Measurements from ENCODE around the gene CACNA1D. TPM values are rescaled to one million over a fixed set of nuclear protein-coding genes. Genes with fewer than 3 reads are reported as not detected.

Gene CACNA1D
- total and polyA plus RNA-seq, 5 donors from 2014 or later = 0.03 to 0.44 TPM; not detected in 3

GRCh38 chr3:53768478-53769459, 274.4 kb downstream of the CACNA1D start:
- Mint-ChIP-seq H3K27me3 (peaks cover 18% of the 10 kb centered on the region), H3K27ac (no peak overlapping the region), H3K4me1 (peaks cover 0 to 2% (median 0%) of the 10 kb centered on the region in 4 donors), H3K36me3 (no peaks in the 10 kb centered on the region), H3K4me3 (no peak overlapping the region), H3K9me3 (no peaks in the 10 kb centered on the region)
- Histone ChIP-seq H3K4me1 (ENCODE audit: control insufficient read depth, insufficient read depth, low read length, poor library complexity, severe bottlenecking) (no peaks in the 10 kb centered on the region), H3K9me3 (ENCODE audit: control insufficient read depth in 2 of 2, low read length in 2 of 2) (no peaks in the 10 kb centered on the region), H3K4me3 (ENCODE audit: low read depth, low read length) (no peak overlapping the region), H3K36me3 (ENCODE audit: control insufficient read depth, insufficient read depth, low read length) (no peaks in the 10 kb centered on the region), H3K27ac (ENCODE audit: insufficient read depth, low read length, poor library complexity, severe bottlenecking) (no peak overlapping the region), H3K27me3 (ENCODE audit: control insufficient read depth, insufficient read depth, low read length) (peaks cover 3% of the 10 kb centered on the region)
- DNase-seq (no peak), ATAC-seq (ENCODE audit: low read depth in 2 of 2) (no peak)

- Mint-ChIP-seq H3K4me3 (no peak overlapping the region), H3K27me3 (peaks cover 30% of the 10 kb centered on the region), H3K36me3 (no peaks in the 10 kb centered on the region), H3K9me3 (peaks cover 0 to 5% (median 0%) of the 10 kb centered on the region in 7 donors), H3K27ac (no peak overlapping the region), H3K4me1 (peaks cover 0 to 4% (median 1%) of the 10 kb centered on the region in 4 donors)
- peaks cover 3% of the 10 kb centered on the region for H3K27me3 ChIP-seq (ENCODE audit: control insufficient read depth, insufficient read depth, low read length)
- H3K27ac ChIP-seq (ENCODE audit: insufficient read depth, low read length, poor library complexity, severe bottlenecking) = no peak overlapping the region
- H3K36me3 ChIP-seq (ENCODE audit: control insufficient read depth, insufficient read depth, low read length) = no peaks in the 10 kb centered on the region
- no peak overlapping the region for H3K4me3 ChIP-seq (ENCODE audit: low read depth, low read length)
- H3K4me1 ChIP-seq (ENCODE audit: control insufficient read depth, insufficient read depth, low read length, poor library complexity, severe bottlenecking) = no peaks in the 10 kb centered on the region
- ATAC-seq (ENCODE audit: low read depth in 2 of 2) (no peak), DNase-seq (no peak)
- H3K9me3 ChIP-seq (ENCODE audit: control insufficient read depth in 2 of 2, low read length in 2 of 2) = no peaks in the 10 kb centered on the region
Measured at GRCh38 chr3:53772562-53772961, 278.2 kb downstream of the CACNA1D start.

DNA sequence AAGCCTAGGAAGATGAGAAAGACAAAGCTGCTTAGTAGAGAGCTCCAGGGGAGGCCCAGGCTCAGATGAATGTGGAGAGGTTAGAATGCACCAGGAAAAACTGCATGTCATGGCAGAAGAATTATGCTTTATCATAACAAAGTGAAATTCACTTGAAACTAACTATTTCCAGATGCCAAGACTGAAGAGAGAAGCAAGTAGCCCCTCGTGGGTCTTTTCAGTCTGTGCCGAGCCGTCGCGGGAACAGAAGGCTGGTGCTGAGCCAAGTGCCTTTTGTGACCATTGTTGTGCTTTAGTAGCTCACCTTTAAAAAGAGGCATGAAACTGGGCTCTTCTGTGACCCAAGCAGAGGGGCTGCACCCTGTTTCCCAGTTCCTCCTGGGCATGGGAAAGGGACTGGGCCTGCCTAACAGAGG, 278.6 kb downstream of the CACNA1D start:
- Histone ChIP-seq H3K4me3 (ENCODE audit: low read depth, low read length) (no peak overlapping the region), H3K9me3 (ENCODE audit: control insufficient read depth in 2 of 2, low read length in 2 of 2) (no peaks in the 10 kb centered on the region), H3K27ac (ENCODE audit: insufficient read depth, low read length, poor library complexity, severe bottlenecking) (no peak overlapping the region), H3K27me3 (ENCODE audit: control insufficient read depth, insufficient read depth, low read length) (peaks cover 3% of the 10 kb centered on the region), H3K36me3 (ENCODE audit: control insufficient read depth, insufficient read depth, low read length) (no peaks in the 10 kb centered on the region), H3K4me1 (ENCODE audit: control insufficient read depth, insufficient read depth, low read length, poor library complexity, severe bottlenecking) (no peaks in the 10 kb centered on the region)
- H3K27me3 Mint-ChIP-seq = peaks cover 26% of the 10 kb centered on the region
- H3K27ac Mint-ChIP-seq = no peak overlapping the region
- no peaks in the 10 kb centered on the region for H3K36me3 Mint-ChIP-seq
- DNase-seq (no peak), ATAC-seq (ENCODE audit: low read depth in 2 of 2) (no peak)
- peaks cover 0 to 4% (median 1%) of the 10 kb centered on the region in 4 donors for H3K4me1 Mint-ChIP-seq
- peaks cover 0 to 5% (median 0%) of the 10 kb centered on the region in 7 donors for H3K9me3 Mint-ChIP-seq
- no peak overlapping the region for H3K4me3 Mint-ChIP-seq

GRCh38 chr3:53773611-53774368, 279.4 kb downstream of the CACNA1D start:
- Histone ChIP-seq H3K9me3 (ENCODE audit: control insufficient read depth in 2 of 2, low read length in 2 of 2) (no peaks in the 10 kb centered on the region), H3K27me3 (ENCODE audit: control insufficient read depth, insufficient read depth, low read length) (peaks cover 3% of the 10 kb centered on the region), H3K27ac (ENCODE audit: insufficient read depth, low read length, poor library complexity, severe bottlenecking) (no peak overlapping the region), H3K4me3 (ENCODE audit: low read depth, low read length) (no peak overlapping the region), H3K4me1 (ENCODE audit: control insufficient read depth, insufficient read depth, low read length, poor library complexity, severe bottlenecking) (no peaks in the 10 kb centered on the region), H3K36me3 (ENCODE audit: control insufficient read depth, insufficient read depth, low read length) (no peaks in the 10 kb centered on the region)
- DNase-seq (no peak), ATAC-seq (ENCODE audit: low read depth in 2 of 2) (no peak)
- Mint-ChIP-seq H3K4me3 (no peak overlapping the region), H3K9me3 (peaks cover 0 to 5% (median 0%) of the 10 kb centered on the region in 7 donors), H3K4me1 (peaks cover 0 to 4% (median 1%) of the 10 kb centered on the region in 4 donors), H3K27ac (peak overlapping the region in 1 of 3 donors; percentile 75), H3K36me3 (no peaks in the 10 kb centered on the region), H3K27me3 (peaks cover 23% of the 10 kb centered on the region)

DNA sequence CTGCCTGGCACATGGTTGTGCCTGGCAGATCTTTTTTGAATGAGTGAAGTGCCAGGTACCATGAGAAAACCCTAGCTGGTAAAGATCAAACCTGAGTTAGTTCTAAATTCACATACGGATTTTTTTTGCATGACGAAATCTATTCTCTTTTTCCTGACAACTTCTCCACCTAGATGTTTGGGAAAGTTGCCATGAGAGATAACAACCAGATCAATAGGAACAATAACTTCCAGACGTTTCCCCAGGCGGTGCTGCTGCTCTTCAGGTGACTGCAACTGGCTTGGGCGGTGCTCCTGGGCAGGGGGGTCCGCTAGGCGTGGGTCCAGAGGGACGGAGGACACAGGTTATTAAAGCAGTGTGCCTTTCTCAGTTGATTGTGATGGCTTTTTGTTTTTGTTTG, 280.0 kb downstream of the CACNA1D start:
- Mint-ChIP-seq H3K9me3 (peaks cover 0 to 5% (median 0%) of the 10 kb centered on the region in 7 donors), H3K4me1 (peaks cover 0 to 4% (median 1%) of the 10 kb centered on the region in 4 donors), H3K4me3 (no peak overlapping the region), H3K27me3 (peaks cover 23% of the 10 kb centered on the region), H3K36me3 (no peaks in the 10 kb centered on the region), H3K27ac (no peak overlapping the region)
- Histone ChIP-seq H3K4me1 (ENCODE audit: control insufficient read depth, insufficient read depth, low read length, poor library complexity, severe bottlenecking) (no peaks in the 10 kb centered on the region), H3K27ac (ENCODE audit: insufficient read depth, low read length, poor library complexity, severe bottlenecking) (no peak overlapping the region), H3K9me3 (ENCODE audit: control insufficient read depth in 2 of 2, low read length in 2 of 2) (no peaks in the 10 kb centered on the region), H3K36me3 (ENCODE audit: control insufficient read depth, insufficient read depth, low read length) (no peaks in the 10 kb centered on the region), H3K4me3 (ENCODE audit: low read depth, low read length) (no peak overlapping the region), H3K27me3 (ENCODE audit: control insufficient read depth, insufficient read depth, low read length) (peaks cover 3% of the 10 kb centered on the region)
- DNase-seq (no peak), ATAC-seq (ENCODE audit: low read depth in 2 of 2) (no peak)

- Histone ChIP-seq H3K4me3 (ENCODE audit: low read depth, low read length) (no peak overlapping the region), H3K27me3 (ENCODE audit: control insufficient read depth, insufficient read depth, low read length) (peaks cover 3% of the 10 kb centered on the region), H3K36me3 (ENCODE audit: control insufficient read depth, insufficient read depth, low read length) (no peaks in the 10 kb centered on the region), H3K9me3 (ENCODE audit: control insufficient read depth in 2 of 2, low read length in 2 of 2) (no peaks in the 10 kb centered on the region), H3K27ac (ENCODE audit: insufficient read depth, low read length, poor library complexity, severe bottlenecking) (no peak overlapping the region), H3K4me1 (ENCODE audit: control insufficient read depth, insufficient read depth, low read length, poor library complexity, severe bottlenecking) (no peaks in the 10 kb centered on the region)
- ATAC-seq (ENCODE audit: low read depth in 2 of 2) (no peak), DNase-seq (no peak)
- H3K4me3 Mint-ChIP-seq = no peak overlapping the region
- peaks cover 23% of the 10 kb centered on the region for H3K27me3 Mint-ChIP-seq
- no peak overlapping the region for H3K27ac Mint-ChIP-seq
- no peaks in the 10 kb centered on the region for H3K36me3 Mint-ChIP-seq
- H3K9me3 Mint-ChIP-seq = peaks cover 0 to 5% (median 0%) of the 10 kb centered on the region in 7 donors
- peaks cover 0 to 4% (median 1%) of the 10 kb centered on the region in 4 donors for H3K4me1 Mint-ChIP-seq
Measured at GRCh38 chr3:53775018-53775417, 280.6 kb downstream of the CACNA1D start.

GRCh38 chr3:53775834-53776251, 281.4 kb downstream of the CACNA1D start:
- no peak overlapping the region for H3K27ac Mint-ChIP-seq
- DNase-seq (no peak), ATAC-seq (ENCODE audit: low read depth in 2 of 2) (no peak)
- H3K4me1 ChIP-seq (ENCODE audit: control insufficient read depth, insufficient read depth, low read length, poor library complexity, severe bottlenecking) = no peaks in the 10 kb centered on the region
- H3K4me3 Mint-ChIP-seq = no peak overlapping the region
- H3K36me3 ChIP-seq (ENCODE audit: control insufficient read depth, insufficient read depth, low read length) = no peaks in the 10 kb centered on the region
- H3K27me3 Mint-ChIP-seq = peaks cover 17% of the 10 kb centered on the region
- H3K9me3 Mint-ChIP-seq = peaks cover 0 to 5% (median 0%) of the 10 kb centered on the region in 7 donors
- peaks cover 3% of the 10 kb centered on the region for H3K27me3 ChIP-seq (ENCODE audit: control insufficient read depth, insufficient read depth, low read length)
- no peaks in the 10 kb centered on the region for H3K9me3 ChIP-seq (ENCODE audit: control insufficient read depth in 2 of 2, low read length in 2 of 2)
- no peak overlapping the region for H3K4me3 ChIP-seq (ENCODE audit: low read depth, low read length)
- no peaks in the 10 kb centered on the region for H3K36me3 Mint-ChIP-seq
- peaks cover 0 to 4% (median 0%) of the 10 kb centered on the region in 4 donors for H3K4me1 Mint-ChIP-seq
- H3K27ac ChIP-seq (ENCODE audit: insufficient read depth, low read length, poor library complexity, severe bottlenecking) = no peak overlapping the region
